Measurements from ENCODE around the gene ZMYM4.

ZMYM4 gene

DNA sequence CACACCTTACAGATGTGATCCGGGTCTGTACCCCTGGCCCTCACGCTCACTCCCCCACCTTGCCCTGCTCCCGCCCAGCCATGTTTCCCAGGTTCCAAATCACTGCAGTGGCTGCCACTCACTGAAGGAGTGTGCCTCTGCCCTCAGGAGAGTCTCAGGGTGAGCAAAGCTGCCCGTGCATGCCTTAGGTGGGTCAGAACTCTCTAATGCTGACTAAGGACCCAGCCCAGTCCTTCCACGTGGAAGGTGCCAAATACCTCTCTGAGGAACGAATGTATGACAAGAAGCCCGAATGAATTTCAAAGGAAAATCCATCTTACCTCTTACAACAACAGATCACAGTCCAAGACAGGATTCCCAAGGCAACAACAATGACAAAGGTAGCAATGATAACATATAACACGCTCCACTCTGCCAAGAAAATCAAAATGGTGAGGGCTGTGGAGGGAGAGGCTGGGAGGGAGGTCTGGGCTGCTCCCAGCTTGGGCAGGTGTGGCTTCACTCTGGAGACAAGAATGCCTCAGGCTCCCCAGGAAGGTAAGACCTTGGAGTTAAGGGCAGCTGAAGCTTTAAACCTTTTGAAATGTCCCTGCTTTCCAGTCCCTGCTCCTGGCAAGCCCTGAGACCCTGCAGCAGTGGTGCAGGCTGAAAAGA lies 173.5 kb downstream of the ZMYM4 start:
- Histone ChIP-seq H3K4me3 (ENCODE audit: low read length, poor library complexity, severe bottlenecking) (no peak overlapping the region), H3K27me3 (ENCODE audit: insufficient read depth, low read length, poor library complexity, severe bottlenecking) (no peaks in the 10 kb centered on the region), H3F3A (ENCODE audit: low read depth) (no peaks in the 10 kb centered on the region), H3K4me1 (ENCODE audit: insufficient read depth, low read length, poor library complexity, severe bottlenecking) (no peaks in the 10 kb centered on the region), H3K9me2 (replicated peaks; ENCODE audit: low read depth, low read length) (no peaks in the 10 kb centered on the region), H3K9ac (ENCODE audit: low read depth, low read length, poor library complexity, severe bottlenecking) (no peak overlapping the region), H4K20me1 (ENCODE audit: insufficient read depth, low read length, poor library complexity, severe bottlenecking) (no peaks in the 10 kb centered on the region), H2AFZ (ENCODE audit: low read length) (no peak overlapping the region), H3K4me2 (ENCODE audit: low read depth, low read length, poor library complexity, severe bottlenecking) (no peak overlapping the region), H3K79me2 (ENCODE audit: insufficient read depth, low read length) (no peaks in the 10 kb centered on the region), H3K9me3 (ENCODE audit: insufficient read depth, low read depth, low read length) (no peaks in the 10 kb centered on the region), H3K36me3 (ENCODE audit: insufficient read depth, low read length) (peaks cover 61% of the 10 kb centered on the region; the same call in 1 of the 2 replicates)
- no peak for TF ChIP-seq EZH2phosphoT487 (IDR thresholded peaks at IDR 0.05; ENCODE audit: borderline replicate concordance)
- TF ChIP-seq, protein P1, sequence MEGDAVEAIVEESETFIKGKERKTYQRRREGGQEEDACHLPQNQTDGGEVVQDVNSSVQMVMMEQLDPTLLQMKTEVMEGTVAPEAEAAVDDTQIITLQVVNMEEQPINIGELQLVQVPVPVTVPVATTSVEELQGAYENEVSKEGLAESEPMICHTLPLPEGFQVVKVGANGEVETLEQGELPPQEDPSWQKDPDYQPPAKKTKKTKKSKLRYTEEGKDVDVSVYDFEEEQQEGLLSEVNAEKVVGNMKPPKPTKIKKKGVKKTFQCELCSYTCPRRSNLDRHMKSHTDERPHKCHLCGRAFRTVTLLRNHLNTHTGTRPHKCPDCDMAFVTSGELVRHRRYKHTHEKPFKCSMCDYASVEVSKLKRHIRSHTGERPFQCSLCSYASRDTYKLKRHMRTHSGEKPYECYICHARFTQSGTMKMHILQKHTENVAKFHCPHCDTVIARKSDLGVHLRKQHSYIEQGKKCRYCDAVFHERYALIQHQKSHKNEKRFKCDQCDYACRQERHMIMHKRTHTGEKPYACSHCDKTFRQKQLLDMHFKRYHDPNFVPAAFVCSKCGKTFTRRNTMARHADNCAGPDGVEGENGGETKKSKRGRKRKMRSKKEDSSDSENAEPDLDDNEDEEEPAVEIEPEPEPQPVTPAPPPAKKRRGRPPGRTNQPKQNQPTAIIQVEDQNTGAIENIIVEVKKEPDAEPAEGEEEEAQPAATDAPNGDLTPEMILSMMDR (conservative IDR thresholded peaks at IDR 0.05; ENCODE audit: low read length): no peak

DNA sequence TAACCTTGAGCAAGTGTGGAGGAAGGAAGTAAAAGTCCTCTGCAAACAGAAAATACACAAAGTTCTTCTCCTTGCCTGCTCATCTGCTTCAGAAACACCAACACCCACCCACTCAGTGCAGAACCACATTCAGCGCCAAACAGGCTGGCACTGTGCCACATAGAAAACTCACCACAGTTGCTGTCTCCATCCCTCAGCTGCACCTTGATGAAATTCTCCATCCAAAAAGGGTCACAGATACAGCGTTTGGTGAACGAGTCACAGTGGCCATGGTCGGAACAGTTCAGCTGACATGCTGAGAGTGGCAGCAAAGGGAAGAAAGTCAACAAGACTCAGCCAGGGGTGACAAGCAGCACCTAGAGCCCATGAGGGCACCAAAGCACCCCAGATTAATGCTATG lies 174.2 kb downstream of the ZMYM4 start:
- TF ChIP-seq, protein P1 (conservative IDR thresholded peaks at IDR 0.05; ENCODE audit: low read length): no peak
- no peak for TF ChIP-seq EZH2phosphoT487 (IDR thresholded peaks at IDR 0.05; ENCODE audit: borderline replicate concordance)
- H3K36me3 ChIP-seq (ENCODE audit: insufficient read depth, low read length): peaks cover 68% of the 10 kb centered on the region; the same call in 1 of the 2 replicates

DNA sequence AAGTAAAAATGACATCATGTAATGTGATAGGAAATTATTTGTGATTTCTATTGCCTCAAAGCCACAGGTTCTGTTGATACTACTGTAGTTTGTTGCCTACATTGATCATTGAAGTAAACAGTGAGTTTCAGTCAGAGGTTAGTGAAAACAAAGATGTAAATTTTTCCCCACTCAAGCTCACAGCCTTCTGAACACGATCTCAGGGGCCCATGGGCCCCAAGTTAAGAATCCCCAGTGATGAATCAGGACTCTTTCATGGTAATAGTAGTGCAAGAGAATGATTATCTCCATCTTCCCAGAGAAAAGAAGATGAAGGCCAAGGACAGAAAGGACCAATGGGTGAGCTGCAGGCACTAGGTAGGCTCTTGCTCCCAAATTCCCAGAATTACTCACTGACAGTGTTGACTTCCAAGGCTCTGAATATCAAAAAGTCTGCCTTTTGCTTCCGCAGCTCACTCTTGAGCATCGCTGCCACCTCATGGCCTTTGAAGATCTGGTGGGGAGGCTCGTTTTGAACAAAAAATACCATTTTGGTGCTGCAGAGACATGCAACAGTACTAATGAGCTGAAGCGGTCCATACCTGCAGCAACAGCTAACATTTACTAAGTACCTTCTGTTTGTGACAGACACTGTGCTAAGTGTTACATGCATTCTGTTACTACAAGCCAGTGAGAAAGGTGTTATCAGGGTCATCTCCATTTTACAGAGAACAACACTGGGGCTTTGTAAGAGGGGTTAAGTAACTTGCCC lies 175.4 kb downstream of the ZMYM4 start:
- Histone ChIP-seq H3K4me2 (ENCODE audit: low read depth, low read length, poor library complexity, severe bottlenecking) (no peak overlapping the region), H3K9ac (ENCODE audit: low read depth, low read length, poor library complexity, severe bottlenecking) (no peak overlapping the region), H3K27me3 (ENCODE audit: insufficient read depth, low read length, poor library complexity, severe bottlenecking) (no peaks in the 10 kb centered on the region), H2AFZ (ENCODE audit: low read length) (no peak overlapping the region), H3K4me1 (ENCODE audit: insufficient read depth, low read length, poor library complexity, severe bottlenecking) (no peaks in the 10 kb centered on the region), H3F3A (ENCODE audit: low read depth) (no peaks in the 10 kb centered on the region), H3K79me2 (ENCODE audit: insufficient read depth, low read length) (no peaks in the 10 kb centered on the region), H3K36me3 (ENCODE audit: insufficient read depth, low read length) (peaks cover 78% of the 10 kb centered on the region; the same call in 1 of the 2 replicates), H3K9me2 (replicated peaks; ENCODE audit: low read depth, low read length) (no peaks in the 10 kb centered on the region), H3K9me3 (ENCODE audit: insufficient read depth, low read depth, low read length) (no peaks in the 10 kb centered on the region), H3K4me3 (ENCODE audit: low read length, poor library complexity, severe bottlenecking) (no peak overlapping the region), H4K20me1 (ENCODE audit: insufficient read depth, low read length, poor library complexity, severe bottlenecking) (no peaks in the 10 kb centered on the region)
- TF ChIP-seq, protein P1 (conservative IDR thresholded peaks at IDR 0.05; ENCODE audit: low read length): peak; percentile 53
- TF ChIP-seq EZH2phosphoT487 (IDR thresholded peaks at IDR 0.05; ENCODE audit: borderline replicate concordance): no peak

More for the DNA sequence above, 174.2 kb downstream of the ZMYM4 start:
- Histone ChIP-seq H3K9ac (ENCODE audit: low read depth, low read length, poor library complexity, severe bottlenecking) (no peak overlapping the region), H3K4me3 (ENCODE audit: low read length, poor library complexity, severe bottlenecking) (no peak overlapping the region), H3K9me2 (replicated peaks; ENCODE audit: low read depth, low read length) (no peaks in the 10 kb centered on the region), H3K4me1 (ENCODE audit: insufficient read depth, low read length, poor library complexity, severe bottlenecking) (no peaks in the 10 kb centered on the region), H3K4me2 (ENCODE audit: low read depth, low read length, poor library complexity, severe bottlenecking) (no peak overlapping the region), H3K27me3 (ENCODE audit: insufficient read depth, low read length, poor library complexity, severe bottlenecking) (no peaks in the 10 kb centered on the region), H2AFZ (ENCODE audit: low read length) (no peak overlapping the region), H3F3A (ENCODE audit: low read depth) (no peaks in the 10 kb centered on the region), H3K9me3 (ENCODE audit: insufficient read depth, low read depth, low read length) (no peaks in the 10 kb centered on the region), H3K79me2 (ENCODE audit: insufficient read depth, low read length) (no peaks in the 10 kb centered on the region), H4K20me1 (ENCODE audit: insufficient read depth, low read length, poor library complexity, severe bottlenecking) (no peaks in the 10 kb centered on the region)
